H54 (cell line): ENCODE data around the gene KCNS1.

Source experiments
- DNase-seq: peaks from one replicate; pipeline ENCODE4 v3.0.0; 2011; ENCODE audit warnings: low spot score, mixed read lengths; ENCODE audit not compliant: insufficient read length
- FAIRE-seq: peaks from 3 replicates; lab custom pipeline; 2011; peaks lifted over from hg19 to GRCh38; lab: Jason Lieb, UNC
- POLR2A ChIP-seq: IDR thresholded peaks from 2 replicates; pipeline ENCODE4 v1.6.1; 2011; ENCODE audit warnings: low read depth, mild to moderate bottlenecking, low read length

KCNS1 gene

DNA sequence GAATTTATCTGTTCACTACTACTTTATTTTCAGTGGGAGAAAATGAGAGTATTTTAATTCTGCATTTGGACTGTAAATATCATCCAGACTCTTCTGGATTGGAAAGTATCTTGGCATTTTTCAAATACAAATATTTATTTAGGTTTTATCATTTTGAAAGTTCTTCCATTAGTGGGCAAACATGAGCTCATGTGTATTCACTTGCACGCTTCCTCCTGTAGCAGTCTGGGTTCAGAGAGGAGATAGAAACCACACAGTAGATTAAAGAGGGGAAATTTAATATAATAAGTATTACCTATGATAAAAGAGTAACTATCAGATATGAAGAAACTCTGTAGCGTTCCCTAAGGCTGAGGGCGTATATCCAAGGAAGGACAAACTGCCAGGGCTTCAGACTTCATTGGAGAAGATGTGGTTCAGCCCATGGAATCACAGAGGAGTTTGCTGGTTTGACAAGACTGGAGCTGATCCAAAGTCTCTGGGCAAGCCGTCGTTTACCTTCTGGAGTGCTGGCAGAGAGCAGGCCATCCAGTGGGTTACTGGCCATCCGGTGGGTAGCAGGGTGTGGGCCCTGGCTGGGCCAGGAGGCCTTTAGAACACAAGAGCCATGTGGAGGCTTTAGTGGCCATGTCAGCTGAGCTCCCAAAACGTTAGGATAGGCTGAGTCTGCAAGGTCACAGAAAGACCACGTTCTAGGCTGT is 44.3 kb downstream of the KCNS1 start:
- no peak for TF ChIP-seq POLR2A
- FAIRE-seq (no peak), DNase-seq (no peak)

DNA sequence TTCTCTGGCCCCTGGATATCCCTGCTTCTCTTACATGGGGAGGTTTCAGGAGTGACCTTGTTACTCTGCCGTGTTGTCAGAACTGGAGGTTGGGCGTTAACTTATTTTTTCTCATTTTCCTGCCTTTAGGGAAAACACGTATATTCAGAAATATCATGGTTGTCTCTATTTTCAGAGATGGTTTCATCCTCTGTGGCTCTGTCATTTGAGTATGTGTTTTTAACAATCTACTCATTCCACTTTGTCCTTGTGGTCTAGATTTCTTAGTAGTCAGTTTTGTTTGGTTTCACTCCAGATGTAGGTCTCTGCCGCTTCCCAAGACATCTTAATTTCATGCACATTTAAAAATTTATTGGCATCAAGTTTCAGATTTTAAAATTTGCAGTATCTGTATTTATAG is 45.9 kb downstream of the KCNS1 start:
- DNase-seq (no peak), FAIRE-seq (no peak)
- no peak for TF ChIP-seq POLR2A

DNA sequence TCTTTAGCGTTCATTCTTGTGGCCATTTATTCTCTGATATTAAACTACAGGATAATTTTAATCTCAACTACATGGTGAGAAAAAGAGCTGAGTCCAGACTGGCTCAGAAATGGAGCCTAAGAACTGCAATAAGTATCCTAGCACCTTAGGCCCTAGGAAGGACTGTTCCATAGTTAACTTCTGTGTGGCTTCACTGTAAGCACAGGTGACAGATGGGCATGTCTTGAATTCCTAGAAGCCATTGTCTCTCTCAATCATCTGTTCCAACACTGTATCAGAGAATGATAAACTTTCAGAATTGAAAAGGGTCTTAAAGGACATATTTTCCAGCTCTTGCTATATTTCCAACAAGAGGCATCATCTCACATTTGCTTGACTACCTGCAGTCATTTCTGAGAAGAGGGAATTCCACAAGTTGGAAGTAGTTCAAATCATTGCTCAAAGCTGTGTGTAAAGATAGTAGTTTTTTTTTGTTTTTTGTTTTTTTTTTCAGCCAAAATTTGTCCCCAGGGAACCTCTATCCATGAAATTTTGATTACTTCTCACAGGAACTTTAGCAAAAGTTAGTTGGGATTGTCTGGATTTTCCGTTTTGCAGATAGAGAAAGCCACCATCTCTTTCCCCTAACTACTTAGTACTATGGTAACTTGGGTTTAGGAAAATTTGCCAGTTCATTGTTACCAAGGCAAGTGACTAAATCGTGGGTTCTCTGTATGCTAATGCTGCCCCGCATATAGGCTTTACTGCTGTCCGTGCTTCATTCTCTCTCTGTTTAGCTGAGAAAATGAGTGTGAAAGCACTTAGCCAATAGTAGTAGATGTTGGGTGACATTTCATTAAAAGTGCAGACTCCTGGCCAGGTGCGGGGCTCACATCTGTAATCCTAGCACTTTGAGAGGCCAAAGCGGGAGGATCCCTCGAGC is 47.2 kb downstream of the KCNS1 start:
- DNase-seq: no peak
- TF ChIP-seq POLR2A: no peak
- FAIRE-seq: no peak

DNA sequence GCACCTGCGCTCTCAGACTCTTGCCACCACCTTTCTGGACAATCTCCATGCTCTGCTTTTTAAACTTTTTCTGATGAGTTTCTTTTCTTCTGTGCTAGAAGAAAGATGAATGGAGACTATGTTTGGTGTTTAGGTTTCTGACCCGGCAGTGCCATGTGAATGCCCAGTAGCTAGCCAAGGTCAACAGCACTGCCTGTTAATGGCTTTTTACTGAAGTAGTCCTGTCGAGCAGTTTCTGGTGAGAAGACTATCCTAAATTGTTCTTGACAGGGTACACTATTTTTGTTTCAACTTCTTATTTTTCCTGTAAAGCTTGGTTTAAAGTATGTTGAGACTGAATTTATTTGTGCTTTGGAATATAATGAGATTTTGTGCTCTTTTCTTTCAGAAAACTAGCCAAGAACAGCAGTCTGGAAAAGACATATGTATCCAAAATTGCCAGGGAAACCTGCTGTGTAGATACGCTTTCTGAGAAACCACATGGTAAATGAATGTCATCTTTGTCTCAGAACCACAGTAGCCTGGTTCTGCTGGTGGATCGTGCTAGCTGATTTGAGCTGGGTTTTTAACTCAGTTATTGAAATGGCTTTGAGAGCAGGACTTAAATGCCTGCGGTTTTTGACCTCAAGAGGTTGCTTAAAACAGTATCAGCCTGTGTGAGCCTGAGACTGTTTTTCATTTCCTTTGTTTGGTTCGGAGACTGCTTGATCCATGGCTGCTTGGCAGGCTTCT is 48.1 kb downstream of the KCNS1 start:
- no peak for TF ChIP-seq POLR2A
- DNase-seq (no peak), FAIRE-seq (no peak)

DNA sequence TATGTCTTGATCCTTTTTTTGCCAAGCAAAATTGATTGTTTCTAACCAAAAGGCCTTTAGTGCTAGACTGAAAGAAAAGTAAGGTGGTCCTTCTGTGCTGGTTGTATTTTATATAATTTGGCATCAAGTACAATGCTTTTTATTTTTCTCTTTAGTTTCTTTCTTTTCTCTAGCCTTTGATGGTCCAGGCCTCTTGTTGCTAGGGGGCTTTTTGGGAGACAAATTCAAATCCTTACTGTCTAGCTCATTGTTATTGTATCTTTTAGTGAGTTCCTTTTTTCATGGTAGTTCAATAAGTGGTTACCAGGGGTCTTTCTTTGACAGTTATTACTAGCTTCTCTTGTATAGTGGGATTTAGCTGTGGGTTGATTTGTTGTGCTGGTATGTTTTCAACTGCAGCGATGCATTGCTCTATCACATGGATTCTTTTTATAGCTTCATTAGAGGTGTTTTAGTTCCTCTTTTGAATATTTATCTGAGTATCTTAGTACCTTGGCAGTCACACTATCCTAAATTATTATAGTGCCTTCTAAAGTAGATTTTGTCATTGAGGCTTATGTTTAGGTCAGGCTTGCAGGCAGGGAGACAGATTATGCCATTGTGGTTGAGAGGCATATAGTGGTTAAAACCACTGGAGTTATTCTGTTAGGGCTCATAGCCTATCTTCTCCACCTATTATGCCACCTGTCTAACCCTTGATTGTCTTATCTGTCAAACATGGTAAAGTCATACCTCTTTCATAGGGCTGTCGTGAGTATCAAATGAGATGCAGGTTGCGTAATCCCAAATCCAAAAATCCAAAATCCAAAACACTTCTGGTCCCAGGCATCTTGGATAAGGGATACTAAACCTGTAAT is 49.5 kb downstream of the KCNS1 start:
- DNase-seq (no peak), FAIRE-seq (no peak)
- TF ChIP-seq POLR2A: no peak

DNA sequence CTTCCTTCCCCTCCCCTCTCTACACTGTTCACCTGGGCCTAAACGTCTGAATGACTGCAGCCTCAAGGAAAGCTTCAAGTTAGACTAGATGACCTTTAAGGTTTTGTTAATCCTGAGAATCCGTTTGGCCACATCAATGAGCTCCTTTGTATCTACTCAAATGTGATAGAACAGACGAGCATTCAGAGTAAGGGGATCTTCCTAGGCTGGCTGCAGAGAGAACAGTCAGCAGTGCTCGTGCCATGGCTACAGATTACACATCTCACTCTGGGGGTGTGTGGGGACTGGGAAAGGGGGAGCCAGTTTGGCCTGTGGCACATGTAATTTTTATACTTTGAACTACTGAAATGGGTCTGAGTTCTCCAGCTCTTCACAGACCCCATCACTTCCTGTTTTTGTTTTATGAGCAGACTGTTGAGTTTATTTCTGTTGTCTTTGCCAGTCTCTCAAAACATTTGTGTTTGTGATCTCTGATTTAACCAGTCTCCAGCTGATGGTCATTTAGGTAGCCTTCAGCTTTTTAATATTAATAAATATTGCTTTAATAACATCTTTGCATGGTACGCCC is 50.9 kb downstream of the KCNS1 start:
- FAIRE-seq (no peak), DNase-seq (no peak)
- TF ChIP-seq POLR2A: no peak

DNA sequence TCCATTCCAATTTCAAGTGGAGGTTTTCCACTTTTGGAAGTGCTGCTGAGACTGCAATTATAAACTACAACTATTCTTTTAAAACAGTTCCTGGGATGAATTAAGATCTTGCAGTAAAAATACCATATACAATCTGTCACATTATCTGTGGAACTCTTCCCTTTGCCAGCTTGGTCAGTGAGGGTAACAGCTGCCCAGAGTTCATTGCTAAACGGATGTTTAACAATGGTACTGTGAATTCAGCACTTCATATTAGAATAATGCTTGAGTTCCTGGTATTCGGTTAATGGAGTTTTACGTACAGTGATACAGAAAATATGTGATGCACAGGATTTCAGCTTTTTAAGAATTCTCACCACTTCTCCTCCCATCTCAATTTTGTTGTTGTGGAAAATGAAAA is 51.5 kb downstream of the KCNS1 start:
- no peak for FAIRE-seq
- TF ChIP-seq POLR2A: no peak
- DNase-seq: no peak

DNA sequence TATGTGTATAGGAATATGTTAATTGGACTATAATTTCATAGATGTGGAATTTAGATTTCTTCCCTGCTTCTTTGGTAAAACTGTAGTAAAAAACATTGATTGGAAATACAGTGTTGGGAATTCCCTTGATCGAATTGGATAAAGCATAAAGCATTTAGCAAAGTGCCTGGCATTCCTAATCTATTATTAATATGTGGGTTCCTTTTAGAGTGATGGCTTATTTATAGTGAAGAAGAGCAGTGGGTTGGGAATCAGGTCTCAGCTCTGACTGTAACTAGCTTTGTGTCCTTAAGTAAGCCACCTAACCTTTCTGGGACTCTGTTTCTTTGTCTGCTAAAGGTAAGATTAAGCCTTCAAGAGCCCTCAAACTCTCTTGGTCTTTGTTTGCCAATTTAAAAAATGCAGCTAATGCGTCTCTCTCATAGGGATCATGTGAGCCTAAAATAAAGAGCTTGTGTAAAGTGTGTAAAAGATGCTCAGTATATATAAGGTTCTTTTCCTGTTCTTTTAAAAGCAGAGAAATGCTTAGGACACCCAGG is 53.3 kb downstream of the KCNS1 start:
- DNase-seq: no peak

DNA sequence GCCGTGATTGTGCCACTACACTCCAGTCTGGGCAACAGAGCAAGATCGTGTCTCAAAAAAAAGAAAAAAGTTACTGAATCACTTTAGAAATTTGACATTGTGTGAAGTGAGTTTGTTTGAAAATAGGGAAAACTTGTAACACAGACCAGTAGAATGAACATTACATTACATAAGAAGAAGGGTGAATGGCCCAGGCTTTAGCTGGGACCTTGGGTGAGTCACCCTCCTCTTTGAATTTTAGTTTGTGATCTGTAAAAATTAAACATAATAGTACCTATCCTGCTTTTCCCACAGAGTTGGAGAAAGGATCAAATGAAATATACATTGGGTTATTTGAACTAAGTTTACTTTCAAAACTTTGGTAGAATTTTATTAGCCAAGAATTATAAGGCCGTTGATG is 56.3 kb downstream of the KCNS1 start:
- no peak for TF ChIP-seq POLR2A
- FAIRE-seq: peak; percentile 38
- no peak for DNase-seq

More for the DNA sequence above, 53.3 kb downstream of the KCNS1 start:
- FAIRE-seq: no peak
- no peak for TF ChIP-seq POLR2A

DNA sequence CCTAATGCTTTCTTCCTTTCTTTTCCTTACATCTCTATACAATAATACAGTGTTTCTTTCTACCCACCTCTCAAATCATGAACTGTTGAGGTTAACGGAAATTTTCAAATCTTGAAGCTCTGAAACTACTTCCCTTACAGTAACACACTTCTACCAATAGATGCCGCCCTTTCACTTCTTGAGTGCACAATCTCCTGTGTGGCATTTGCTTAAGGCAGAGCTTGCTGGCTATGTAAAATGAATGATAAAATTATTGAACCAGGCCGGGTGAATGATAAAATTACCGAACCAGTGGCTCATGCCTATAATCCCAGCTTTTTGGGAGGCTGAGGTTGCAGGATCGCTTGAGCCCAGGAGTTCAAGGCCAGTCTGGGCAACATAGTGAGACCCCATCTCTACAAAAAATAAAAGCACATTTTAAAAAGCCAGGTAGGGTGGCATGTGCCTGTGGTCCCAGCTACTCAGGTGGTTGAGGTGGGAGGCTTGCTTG is 56.8 kb downstream of the KCNS1 start:
- peak; percentile 96 for FAIRE-seq
- DNase-seq: peak; percentile 24
- no peak for TF ChIP-seq POLR2A

DNA sequence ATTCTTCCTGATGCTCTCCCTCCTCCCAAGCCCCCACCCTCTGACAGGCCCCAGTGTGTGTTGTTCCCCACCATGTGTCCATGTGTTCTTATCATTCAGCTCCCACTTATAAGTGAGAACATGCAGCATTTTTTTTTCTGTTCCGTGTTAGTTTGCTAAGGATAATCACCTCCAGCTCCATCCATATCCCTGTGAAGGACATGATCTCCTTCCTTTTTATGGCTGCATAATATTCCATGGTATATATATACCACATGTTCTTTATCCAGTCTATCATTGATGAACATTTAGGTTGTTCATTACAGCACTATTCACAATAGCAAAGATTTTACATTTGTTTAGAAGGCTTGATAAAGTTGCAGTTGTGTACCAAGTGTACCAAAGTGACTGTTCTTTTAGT is 57.9 kb downstream of the KCNS1 start:
- no peak for DNase-seq
- TF ChIP-seq POLR2A: no peak
- no peak for FAIRE-seq
